ENCODE measurements around the gene SF3B3.
A peak's percentile ranks its signal among the peaks of the same experiment; 100 is the strongest.

SF3B3 gene

DNA sequence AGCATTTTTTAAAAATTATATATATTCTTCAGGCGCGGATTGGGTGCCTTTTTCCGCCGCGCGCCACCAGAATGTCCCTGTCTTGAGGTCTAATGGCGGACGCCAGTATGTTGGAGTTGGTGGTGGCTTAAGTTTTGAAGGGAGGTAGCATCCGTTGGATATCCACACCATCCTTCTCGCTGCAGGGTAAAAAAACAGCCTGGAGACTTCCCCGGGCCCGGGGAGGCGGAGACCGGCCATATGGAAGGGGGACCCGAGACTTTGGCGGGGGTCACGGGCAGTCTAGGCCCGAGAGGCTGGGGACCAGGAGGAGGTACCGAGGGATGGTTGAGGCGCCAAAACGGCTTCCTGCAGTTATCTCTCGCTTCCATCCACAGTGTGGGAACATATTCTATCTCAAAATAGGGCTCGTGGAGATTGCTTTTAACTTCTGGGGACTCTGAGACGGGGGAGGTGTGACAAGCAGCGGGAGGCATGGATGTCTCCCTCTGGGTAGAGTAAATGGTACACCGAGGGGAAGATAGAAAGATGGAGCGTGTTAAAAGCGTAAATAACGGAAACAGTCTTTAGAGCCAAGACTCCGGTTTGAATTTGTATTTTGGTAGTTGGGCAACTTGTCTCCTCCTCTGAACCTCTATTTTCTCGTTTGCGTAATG is at the start of gene SF3B3:
Gene SF3B3 (plus strand): TSS at position 74 of the 656 bp plus-strand sequence. CDS start 2,841 bp downstream, outside the sequence.
- DNase-seq = peak; percentile 84

DNA sequence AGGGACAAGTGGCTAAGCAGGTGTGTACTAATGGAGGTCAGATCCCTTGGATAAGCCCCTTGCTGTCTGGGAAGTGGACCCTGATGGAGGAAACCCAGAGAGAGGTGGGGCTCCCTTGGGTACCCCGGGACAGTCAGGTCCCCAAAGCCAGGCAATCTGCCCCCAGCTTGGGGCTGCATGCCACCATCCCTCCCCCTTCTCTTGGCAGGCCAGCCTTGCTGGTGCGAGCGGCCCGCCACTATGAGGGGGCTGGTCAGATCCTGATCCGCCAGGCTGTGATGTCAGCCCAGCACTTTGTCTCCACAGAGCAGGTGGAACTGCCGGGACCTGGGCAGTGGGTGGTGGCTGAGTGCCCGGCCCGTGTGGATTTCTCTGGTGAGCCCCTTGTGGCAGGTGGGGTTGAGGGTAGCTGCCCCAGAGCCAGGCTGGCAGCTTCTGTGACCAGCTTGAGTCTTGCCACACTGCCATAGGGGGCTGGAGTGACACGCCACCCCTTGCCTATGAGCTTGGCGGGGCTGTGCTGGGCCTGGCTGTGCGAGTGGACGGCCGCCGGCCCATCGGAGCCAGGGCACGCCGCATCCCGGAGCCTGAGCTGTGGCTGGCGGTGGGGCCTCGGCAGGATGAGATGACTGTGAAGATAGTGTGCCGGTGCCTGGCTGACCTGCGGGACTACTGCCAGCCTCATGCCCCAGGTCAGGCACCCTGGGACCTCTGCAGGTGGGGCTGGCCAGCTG is 49.1 kb upstream of the SF3B3 start:
- DNase-seq = no peak

DNA sequence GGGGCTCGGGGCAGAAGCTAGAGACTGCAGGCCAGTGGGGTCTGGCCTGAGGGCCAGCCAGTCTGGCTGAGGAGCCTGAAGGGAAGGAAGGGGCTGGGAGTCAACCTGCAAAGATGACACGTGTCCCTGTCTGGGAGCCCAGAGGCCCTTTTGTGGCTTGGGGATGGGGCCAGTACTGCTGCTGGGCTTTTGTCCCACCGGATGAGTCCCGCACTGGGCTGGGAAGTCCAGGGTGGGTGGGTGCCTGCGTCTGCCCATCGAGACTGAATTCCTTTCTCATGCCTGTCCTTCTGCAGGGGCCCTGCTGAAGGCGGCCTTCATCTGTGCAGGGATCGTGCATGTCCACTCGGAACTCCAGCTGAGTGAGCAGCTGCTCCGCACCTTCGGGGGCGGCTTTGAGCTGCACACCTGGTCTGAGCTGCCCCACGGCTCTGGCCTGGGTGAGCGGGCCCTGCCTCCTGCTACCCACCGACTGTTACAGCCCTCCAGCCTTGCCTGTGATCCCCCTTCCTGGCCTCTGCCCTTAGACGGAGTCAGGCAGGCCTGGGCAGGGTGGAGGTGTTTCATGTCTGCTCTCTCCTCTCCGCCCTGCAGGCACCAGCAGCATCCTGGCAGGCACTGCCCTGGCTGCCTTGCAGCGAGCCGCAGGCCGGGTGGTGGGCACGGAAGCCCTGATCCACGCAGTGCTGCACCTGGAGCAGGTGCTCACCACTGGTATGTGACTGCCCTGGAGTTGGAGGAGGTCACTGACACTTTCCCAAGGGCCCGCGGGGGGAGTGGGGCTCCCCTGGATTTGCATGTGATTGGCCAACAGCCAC is 48.4 kb upstream of the SF3B3 start:
- DNase-seq = no peak

- DNase-seq = peak; percentile 68
Measured at GRCh38 chr16:70476272-70477020, 47.2 kb upstream of the SF3B3 start.

DNA sequence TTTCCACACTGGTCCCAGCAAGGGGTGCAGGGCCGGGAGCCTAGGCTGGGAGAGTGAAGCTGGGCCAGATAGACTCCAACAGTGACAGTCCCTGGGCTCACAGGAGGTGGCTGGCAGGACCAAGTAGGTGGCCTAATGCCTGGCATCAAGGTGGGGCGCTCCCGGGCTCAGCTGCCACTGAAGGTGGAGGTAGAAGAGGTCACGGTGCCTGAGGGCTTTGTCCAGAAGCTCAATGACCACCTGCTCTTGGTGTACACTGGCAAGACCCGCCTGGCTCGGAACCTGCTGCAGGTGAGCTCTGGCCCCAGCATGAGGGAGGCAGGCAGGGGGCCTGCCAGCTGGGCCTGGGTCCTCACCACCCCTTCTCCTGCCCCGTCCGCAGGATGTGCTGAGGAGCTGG is 45.4 kb upstream of the SF3B3 start:
- no peak for DNase-seq

GRCh38 chr16:70478912-70479341 is 44.7 kb upstream of the SF3B3 start:
- DNase-seq = no peak

GRCh38 chr16:70480127-70481105 is 43.2 kb upstream of the SF3B3 start:
- DNase-seq = peak; percentile 91

- DNase-seq = no peak
Measured at GRCh38 chr16:70481929-70482536, 41.6 kb upstream of the SF3B3 start.

GRCh38 chr16:70482624-70483023 is 41.0 kb upstream of the SF3B3 start:
- no peak for DNase-seq

DNA sequence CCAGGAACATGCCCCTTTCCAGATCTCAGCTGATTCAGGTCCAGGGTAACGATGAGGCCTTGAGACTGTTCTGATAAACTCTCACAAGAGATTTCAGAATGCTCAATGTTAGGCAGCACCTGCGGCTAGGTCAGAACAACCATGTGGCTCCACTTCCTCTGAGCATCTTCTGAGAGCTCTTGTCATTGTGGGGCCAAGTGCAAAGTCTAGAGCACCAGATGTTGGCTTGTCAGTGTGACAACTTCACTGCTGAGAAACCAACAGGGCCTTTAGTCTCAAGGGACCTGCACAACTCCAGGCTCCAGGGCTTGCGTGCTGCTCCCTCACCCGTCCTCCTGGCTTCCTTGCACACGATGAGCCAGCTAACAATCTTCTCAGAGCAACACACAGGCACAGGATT is 40.2 kb upstream of the SF3B3 start:
- peak; percentile 78 for DNase-seq

DNA sequence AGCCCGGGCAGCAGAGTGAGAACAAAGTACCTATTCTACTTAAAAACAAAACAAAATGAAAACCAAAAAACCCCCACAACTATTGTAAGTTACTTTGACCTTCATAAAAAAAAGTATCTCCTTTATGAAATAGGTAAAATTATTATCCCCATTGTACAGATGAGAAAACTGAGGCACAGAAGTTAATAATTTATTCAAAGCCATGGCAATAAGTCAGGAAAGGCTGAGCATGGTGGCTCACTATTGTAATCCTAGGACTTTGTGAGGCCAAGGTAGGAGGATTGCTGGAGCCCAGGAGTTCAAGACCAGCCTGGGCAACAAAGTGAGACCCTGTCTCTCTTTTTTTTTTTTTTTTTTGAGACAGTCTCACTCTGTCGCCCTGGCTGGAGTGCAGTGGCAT is 38.7 kb upstream of the SF3B3 start:
- DNase-seq = no peak

- peak; percentile 82 for DNase-seq
Measured at GRCh38 chr16:70490261-70490660, 33.4 kb upstream of the SF3B3 start.

GRCh38 chr16:70493802-70494201 is 29.8 kb upstream of the SF3B3 start:
- DNase-seq = no peak

GRCh38 chr16:70494202-70494770 is 29.3 kb upstream of the SF3B3 start:
- no peak for DNase-seq

GRCh38 chr16:70494777-70495176 is 28.8 kb upstream of the SF3B3 start:
- no peak for DNase-seq

- DNase-seq = peak; percentile 82
Measured at GRCh38 chr16:70495425-70496182, 28.0 kb upstream of the SF3B3 start.

- no peak for DNase-seq
Measured at GRCh38 chr16:70496513-70496912, 27.1 kb upstream of the SF3B3 start.

DNA sequence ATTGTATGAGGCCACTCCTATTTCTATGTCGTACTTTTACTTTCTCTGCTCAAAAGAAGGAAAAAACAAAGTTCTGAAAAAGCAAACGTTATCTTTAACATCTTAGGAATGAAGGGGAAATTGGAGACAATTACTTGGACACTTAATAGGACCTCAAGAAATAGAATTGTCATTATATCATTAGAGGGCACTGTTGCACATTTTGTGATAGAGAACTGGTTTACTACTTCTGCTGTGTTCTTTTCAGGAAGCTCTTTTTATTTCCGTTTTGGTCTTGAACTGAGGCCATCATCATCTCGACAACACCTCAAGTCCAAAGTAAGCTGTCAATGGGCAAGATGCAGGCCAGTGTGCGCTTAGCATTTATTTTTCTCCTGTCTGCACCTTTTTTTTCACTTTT is 14.9 kb upstream of the SF3B3 start:
- no peak for DNase-seq

DNA sequence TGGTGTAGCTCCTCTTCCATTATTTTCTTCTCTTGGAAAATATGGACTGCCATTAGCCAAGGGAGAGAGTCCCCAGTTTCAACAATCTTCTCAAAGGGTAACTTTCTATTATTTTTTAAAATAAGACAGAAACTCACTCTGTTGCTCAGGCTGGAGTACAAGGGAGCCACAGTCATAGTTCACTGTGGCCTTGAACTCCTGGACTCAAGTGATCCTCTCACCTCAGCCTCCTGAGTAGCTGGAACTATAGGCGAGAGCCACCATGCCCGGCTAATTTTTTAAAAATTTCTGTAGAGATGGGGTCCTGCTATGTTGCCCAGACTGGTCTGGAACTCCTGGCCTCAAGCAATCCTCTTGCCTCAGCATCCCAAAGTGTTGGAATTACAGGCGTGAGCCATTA is 13.4 kb upstream of the SF3B3 start:
- no peak for DNase-seq

GRCh38 chr16:70511833-70512232 is 11.8 kb upstream of the SF3B3 start:
- DNase-seq = no peak

All from NCI-H2171 (cell line).